GM12878 (cell line): ENCODE measurements around the gene AKAP13. TPM values are rescaled to one million over a fixed set of nuclear protein-coding genes. Genes with fewer than 3 reads are reported as not detected.

ENCODE experiments used
- ATAC-seq: fragments of 200-7000 bp; cut with Tn5 transposase; 3 replicates; pipeline ENCODE4 v1.9.1; 2020; ENCODE audit warnings: mild to moderate bottlenecking, moderate library complexity
- BruUV-seq: library from RNA; stranded (reverse); fragments of 400-500 nt; replicated peaks from 2 replicates; lab custom pipeline; 2021; lab: Mats Ljungman, UMichigan
- CTCF ChIA-PET: fragments of 300-600 bp; sonication (Branson Sonifier 250); formaldehyde crosslinking; extraction: SDS; loops from one replicate; lab custom pipeline; 2021; ENCODE audit warnings: inconsistent platforms; lab: Yijun Ruan, JAX
- POLR2A ChIA-PET: fragments of 350-600 bp; formaldehyde crosslinking; extraction: SDS; loops from one replicate; lab custom pipeline; 2021; ENCODE audit warnings: inconsistent platforms; lab: Charles Lee
- RAD21 ChIA-PET: fragments of 300-600 bp; sonication (Branson Sonifier 250); formaldehyde crosslinking; loops from one replicate; lab custom pipeline; 2023; ENCODE audit warnings: antibody characterized with exemption; ENCODE audit not compliant: unreplicated experiment; lab: Charles Lee
- SMC1A ChIA-PET: fragments of 300-600 bp; sonication (Branson Sonifier 250); formaldehyde crosslinking; loops from one replicate; lab custom pipeline; 2023; ENCODE audit not compliant: unreplicated experiment, uncharacterized antibody; lab: Charles Lee
- DNase-seq: peaks from one replicate; pipeline ENCODE4 v3.0.0-alpha.2; 2011; ENCODE audit warnings: low read depth, low spot score
- FAIRE-seq: peaks from 3 replicates; lab custom pipeline; 2011; peaks lifted over from hg19 to GRCh38; lab: Jason Lieb, UNC
- H2AFZ ChIP-seq: 2 replicates; pipeline ENCODE4 v1.6.0; 2011; ENCODE audit warnings: low read depth, low read length, control low read depth; ENCODE audit not compliant: control insufficient read depth
- H3K27ac ChIP-seq: 2 replicates; pipeline ENCODE4 v1.5.1; 2011; ENCODE audit warnings: control low read depth; ENCODE audit not compliant: control insufficient read depth, insufficient read depth
- H3K27me3 ChIP-seq, 2 experiments: replicated peaks in 1 of 2; 2 replicates each; pipeline versions ENCODE4 v1.6.0 to v1.6.1; 2011; ENCODE audit warnings: low read length in 1 of 2; ENCODE audit not compliant: control insufficient read depth in 2 of 2, insufficient read depth in 2 of 2
- H3K36me3 ChIP-seq, 2 experiments: 2 replicates each; pipeline ENCODE4 v1.5.1; 2011; ENCODE audit warnings: low read length in 1 of 2; ENCODE audit not compliant: control insufficient read depth in 2 of 2, insufficient read depth in 2 of 2
- H3K4me1 ChIP-seq: 2 replicates; pipeline ENCODE4 v1.6.1; 2011; ENCODE audit warnings: mild to moderate bottlenecking, low read length, moderate library complexity, mixed read lengths; ENCODE audit not compliant: control insufficient read depth, insufficient read depth
- H3K4me2 ChIP-seq: 2 replicates; pipeline ENCODE4 v1.6.0; 2011; ENCODE audit warnings: control low read depth; ENCODE audit not compliant: control insufficient read depth, insufficient read depth
- H3K4me3 ChIP-seq: fragments of 200-600 bp; sonication (generic); 2 replicates; pipeline ENCODE4 v1.5.1; 2016
- H3K79me2 ChIP-seq: 2 replicates; pipeline ENCODE4 v1.6.0; 2011; ENCODE audit warnings: low read length; ENCODE audit not compliant: control insufficient read depth, insufficient read depth
- H3K9ac ChIP-seq: 2 replicates; pipeline ENCODE4 v1.8.0; 2011; ENCODE audit warnings: low read length, control low read depth, mixed read lengths; ENCODE audit not compliant: control insufficient read depth, insufficient read depth
- H3K9me3 ChIP-seq: replicated peaks from 3 replicates; pipeline ENCODE4 v1.5.1; 2011; ENCODE audit warnings: mild to moderate bottlenecking, low read length; ENCODE audit not compliant: control insufficient read depth, insufficient read depth
- H4K20me1 ChIP-seq: 2 replicates; pipeline ENCODE4 v1.6.0; 2011; ENCODE audit not compliant: control insufficient read depth, insufficient read depth
- ATF7 ChIP-seq: fragments of 450-650 bp; IDR thresholded peaks from 2 replicates; pipeline ENCODE4 v1.6.1; 2016; ENCODE audit warnings: low read depth, mild to moderate bottlenecking
- BRCA1 ChIP-seq: IDR thresholded peaks from 2 replicates; pipeline ENCODE4 v1.6.1; 2011; ENCODE audit warnings: low read depth, low read length, improper control_type of control experiment
- EZH2 ChIP-seq: IDR thresholded peaks from 2 replicates; pipeline ENCODE4 v1.6.1; 2012; ENCODE audit warnings: low read depth, mild to moderate bottlenecking, control low read depth, inconsistent platforms, low read length, borderline replicate concordance; ENCODE audit not compliant: control insufficient read depth
- HDGF ChIP-seq: fragments of 450-650 bp; IDR thresholded peaks from 2 replicates; pipeline ENCODE4 v1.6.1; 2016; ENCODE audit warnings: antibody characterized with exemption
- PBX3 ChIP-seq: IDR thresholded peaks from 2 replicates; pipeline ENCODE4 v1.6.1; 2011; ENCODE audit warnings: mild to moderate bottlenecking, low read depth, low read length, moderate library complexity; ENCODE audit not compliant: insufficient replicate concordance
- POLR2AphosphoS2 ChIP-seq: IDR thresholded peaks from 2 replicates; pipeline ENCODE4 v1.6.1; 2011; ENCODE audit warnings: low read depth, mild to moderate bottlenecking, low read length, improper control_type of control experiment, moderate library complexity
- SMAD5 ChIP-seq: IDR thresholded peaks from 2 replicates; pipeline ENCODE4 v1.6.1; 2016; ENCODE audit warnings: antibody characterized with exemption, low read depth
- SREBF1 ChIP-seq: IDR thresholded peaks from 2 replicates; pipeline ENCODE4 v1.6.1; 2012; ENCODE audit warnings: mild to moderate bottlenecking, low read length
- SUZ12 ChIP-seq: fragments of 200-600 bp; sonication (generic); IDR thresholded peaks from one replicate; pipeline ENCODE4 v1.6.1; 2018; ENCODE audit warnings: antibody characterized with exemption, mild to moderate bottlenecking; ENCODE audit not compliant: unreplicated experiment
- ZBTB11 ChIP-seq: fragments of 450-650 bp; formaldehyde crosslinking; IDR thresholded peaks from 2 replicates; pipeline ENCODE4 v1.5.0; 2022; ENCODE audit warnings: mild to moderate bottlenecking, missing genetic modification characterization
- ZBTB33 ChIP-seq: fragments of 450-650 bp; IDR thresholded peaks from 2 replicates; pipeline ENCODE4 v1.6.1; 2017; ENCODE audit warnings: mild to moderate bottlenecking
- ZNF384 ChIP-seq: IDR thresholded peaks from 2 replicates; pipeline ENCODE4 v1.6.1; 2012; ENCODE audit warnings: low read depth, mild to moderate bottlenecking, low read length, improper control_type of control experiment, borderline replicate concordance
- WGBS: methylation state at CpG from one replicate; pipeline ENCODE4 v1.1.6; 2016; ENCODE audit warnings: low lambda C conversion rate; ENCODE audit not compliant: insufficient replicate concordance, insufficient coverage; ENCODE audit errors: missing lambda C conversion rate; 5-methylcytosine and 5-hydroxymethylcytosine counted together
- in situ Hi-C: fragments of 300-500 bp; cut with MboI; formaldehyde crosslinking; loops from 9 replicates; pipeline ENCODE4 v1.14.3; 2018; ENCODE audit warnings: mixed read lengths
- intact Hi-C: fragments of 100-400 bp; cut with micrococcal nuclease; formaldehyde crosslinking; loops from one replicate; pipeline ENCODE4 v1.14.2; 2022; ENCODE audit not compliant: unreplicated experiment
- polyA plus RNA-seq, 11 experiments: library from polyadenylated mRNA; depleted of rRNA in 4 of 11; unstranded in 6 of 11; stranded (reverse) in 5 of 11; fragments of >200 nt; fragmentation: Nextera tagmentation in 4 of 11; fragmentation: Illumina TruSeq in 1 of 11; extraction: Ambion mirVana in 4 of 11; extraction: Trizol in 1 of 11; gene quantifications; 1 replicate in 1 of 11; 2 replicates in 10 of 11; pipeline versions ENCODE4 v1.2.1 to v1.2.3, GENCODE V29; 2011 to 2016; ENCODE audit warnings: inconsistent platforms in 2 of 11, missing spikeins in 2 of 11, low read depth in 1 of 11
- total RNA-seq, 4 experiments: library from RNA; depleted of rRNA in 3 of 4; stranded (reverse); fragments of >200 nt in 3 of 4; fragmentation: Illumina TruSeq in 1 of 4; extraction: Trizol in 1 of 4; gene quantifications; 2 replicates each; pipeline versions ENCODE4 v1.2.1 to v1.2.3, GENCODE V29; 2013 to 2021

The AKAP13 gene
- total and polyA plus RNA-seq, 10 of the 15 experiments (the other 5 are each of a cell fraction or from before 2014, with no cell fraction given): 14.4 to 74.9 (median 55.1) TPM

GRCh38 chr15:85457392-85457968, 77.1 kb downstream of the AKAP13 start:
- ChIA-PET RAD21 (interaction anchor here (0.8 to 3.0 kb wide), 8 partner anchors 12 to 76 kb away, joined by 3 to 15 read pairs (median 3); no protein-coding TSS in a partner anchor), CTCF (interaction anchor here (0.8 to 1.4 kb wide), 2 partner anchors 43 to 129 kb away, joined by 3 to 5 read pairs; no protein-coding TSS in a partner anchor), POLR2A (interaction anchor here (0.5 to 1.1 kb wide), 3 partner anchors 9 to 15 kb away, joined by 3 read pairs; no protein-coding TSS in a partner anchor), SMC1A (interaction anchor here (0.8 to 4.1 kb wide), 9 partner anchors 13 to 126 kb away, joined by 3 to 19 read pairs (median 8); no protein-coding TSS in a partner anchor)
- peak overlapping the region; percentile 77 for H3K27ac ChIP-seq
- under 1% methylated on average over 8 of the region's 8 CpGs for WGBS
- intact Hi-C loops (no loop called here), in situ Hi-C loops (no loop called here)
- H2AFZ ChIP-seq: peak overlapping the region; percentile 7
- DNase-seq: peak; percentile 73
- H3K79me2 ChIP-seq: peaks cover 74% of the 10 kb centered on the region
- no peaks in the 10 kb centered on the region; a peak in 1 of 4 replicates for H3K36me3 ChIP-seq
- peak overlapping the region; percentile 92 for H3K4me2 ChIP-seq
- no TSS peak for BruUV-seq
- peak overlapping the region; percentile 35; the same call in 1 of the 2 replicates for H3K4me3 ChIP-seq
- no peaks in the 10 kb centered on the region for H3K27me3 ChIP-seq
- H3K4me1 ChIP-seq: peaks cover 47% of the 10 kb centered on the region
- peak; percentile 7 for FAIRE-seq
- ATAC-seq: peak; percentile 84
- no peaks in the 10 kb centered on the region for H4K20me1 ChIP-seq
- no peaks in the 10 kb centered on the region; the same call in 1 of the 3 replicates for H3K9me3 ChIP-seq
- H3K9ac ChIP-seq: peak overlapping the region; percentile 21; the same call in 1 of the 2 replicates
- TF ChIP-seq BRCA1 (no peak), POLR2AphosphoS2 (no peak), EZH2 (no peak), ZBTB33 (no peak), ZBTB11 (CRISPR knock-in tag) (no peak), ZNF384 (no peak), SMAD5 (no peak), SUZ12 (no peak), SREBF1 (no peak), HDGF (no peak), PBX3 (peak; percentile 78), ATF7 (0 out of 2 replicates have a peak, but pooled peaks have one; percentile 17)
